Uterus (tissue), 2 donors: ENCODE measurements around the gene ZC3H12A.

Experiments used
- CTCF ChIP-seq, 4 experiments: fragments of 200-600 bp in 2 of 4; fragments of 450-650 bp in 2 of 4; sonication (generic) in 2 of 4; IDR thresholded peaks; one replicate each; pipeline ENCODE4 v1.5.1; 2016 to 2019; ENCODE audit warnings: antibody characterized with exemption in 4 of 4, mild to moderate bottlenecking in 2 of 4, moderate library complexity in 1 of 4
- POLR2A ChIP-seq, 2 donors: fragments of 450-650 bp; IDR thresholded peaks; one replicate each; pipeline ENCODE4 v1.6.1; 2016; ENCODE audit warnings: antibody characterized with exemption in 2 of 2, mild to moderate bottlenecking in 1 of 2, moderate library complexity in 1 of 2

GRCh38 chr1:37468037-37468436, 6.3 kb upstream of the ZC3H12A start:
- no peak for TF ChIP-seq POLR2A (IDR thresholded peaks at IDR 0.05)
- TF ChIP-seq CTCF (IDR thresholded peaks at IDR 0.05): no peak
